Putamen (tissue), 1 donor: ENCODE measurements around the gene PEAR1.
A peak's percentile ranks its signal among the peaks of the same experiment; 100 is the strongest.

Experiments
- DNase-seq: peaks from one replicate; pipeline ENCODE4 v3.0.0-alpha.2; 2016; ENCODE audit warnings: low spot score

The PEAR1 gene

GRCh38 chr1:156900896-156901589 is 7.5 kb downstream of the PEAR1 start:
- DNase-seq: no peak

GRCh38 chr1:156901590-156901900 is 8.0 kb downstream of the PEAR1 start:
- DNase-seq: no peak

GRCh38 chr1:156901966-156902915 is 8.7 kb downstream of the PEAR1 start:
- no peak for DNase-seq

- no peak for DNase-seq
Observed at GRCh38 chr1:156903328-156904091, 10.0 kb downstream of the PEAR1 start.

GRCh38 chr1:156904187-156904959 is 10.9 kb downstream of the PEAR1 start:
- no peak for DNase-seq

- no peak for DNase-seq
Observed at GRCh38 chr1:156905176-156905575, 11.7 kb downstream of the PEAR1 start.

- DNase-seq: no peak
Observed at GRCh38 chr1:156905651-156906050, 12.1 kb downstream of the PEAR1 start.

GRCh38 chr1:156906206-156906906 is 12.8 kb downstream of the PEAR1 start:
- DNase-seq: no peak

GRCh38 chr1:156908541-156908940 is 15.0 kb downstream of the PEAR1 start:
- no peak for DNase-seq

- DNase-seq: no peak
Observed at GRCh38 chr1:156908955-156909354, 15.4 kb downstream of the PEAR1 start.

- no peak for DNase-seq
Observed at GRCh38 chr1:156909671-156910070, 16.2 kb downstream of the PEAR1 start.

- no peak for DNase-seq
Observed at GRCh38 chr1:156910309-156910782, 16.8 kb downstream of the PEAR1 start.

- DNase-seq: no peak
Observed at GRCh38 chr1:156911577-156912298, 18.2 kb downstream of the PEAR1 start.

- no peak for DNase-seq
Observed at GRCh38 chr1:156912310-156912709, 18.8 kb downstream of the PEAR1 start.

GRCh38 chr1:156912861-156913808 is 19.6 kb downstream of the PEAR1 start:
- no peak for DNase-seq

GRCh38 chr1:156913809-156914387 is 20.4 kb downstream of the PEAR1 start:
- DNase-seq: no peak

GRCh38 chr1:156914440-156914856 is 20.9 kb downstream of the PEAR1 start:
- DNase-seq: no peak

- peak; percentile 36 for DNase-seq
Observed at GRCh38 chr1:156920233-156921052, 26.9 kb downstream of the PEAR1 start, which contains the start of gene LRRC71. Gene LRRC71 (plus strand): TSS chr1:156920632. CDS start chr1:156920804, 172 bp downstream.
